ENCODE results near the gene LPP.

LPP gene

GRCh38 chr3:188470508-188471130, 316.7 kb downstream of the LPP start:
- DNase-seq: no peak
- no peak for TF ChIP-seq POLR2A (IDR thresholded peaks at IDR 0.05; ENCODE audit: low read length)
- no peak for TF ChIP-seq GATA1 (IDR thresholded peaks at IDR 0.05; ENCODE audit: low read depth, low read length)

GRCh38 chr3:188471723-188472122, 317.8 kb downstream of the LPP start:
- no peak for TF ChIP-seq POLR2A (IDR thresholded peaks at IDR 0.05; ENCODE audit: low read length)
- no peak for TF ChIP-seq GATA1 (IDR thresholded peaks at IDR 0.05; ENCODE audit: low read depth, low read length)
- no peak for DNase-seq

GRCh38 chr3:188472336-188472735, 318.4 kb downstream of the LPP start:
- TF ChIP-seq GATA1 (IDR thresholded peaks at IDR 0.05; ENCODE audit: low read depth, low read length): no peak
- TF ChIP-seq POLR2A (IDR thresholded peaks at IDR 0.05; ENCODE audit: low read length): no peak
- DNase-seq: no peak

GRCh38 chr3:188473045-188473444, 319.1 kb downstream of the LPP start:
- DNase-seq: no peak
- no peak for TF ChIP-seq POLR2A (IDR thresholded peaks at IDR 0.05; ENCODE audit: low read length)
- no peak for TF ChIP-seq GATA1 (IDR thresholded peaks at IDR 0.05; ENCODE audit: low read depth, low read length)

- no peak for TF ChIP-seq GATA1 (IDR thresholded peaks at IDR 0.05; ENCODE audit: low read depth, low read length)
- no peak for TF ChIP-seq POLR2A (IDR thresholded peaks at IDR 0.05; ENCODE audit: low read length)
- DNase-seq: no peak
Observed at GRCh38 chr3:188473591-188474288, 319.8 kb downstream of the LPP start.

- no peak for DNase-seq
- TF ChIP-seq POLR2A (IDR thresholded peaks at IDR 0.05; ENCODE audit: low read length) (no peak), GATA1 (IDR thresholded peaks at IDR 0.05; ENCODE audit: low read depth, low read length) (no peak)
Observed at GRCh38 chr3:188476935-188477334, 323.0 kb downstream of the LPP start.

GRCh38 chr3:188480011-188480410, 326.1 kb downstream of the LPP start:
- no peak for DNase-seq
- TF ChIP-seq POLR2A (IDR thresholded peaks at IDR 0.05; ENCODE audit: low read length): no peak
- no peak for TF ChIP-seq GATA1 (IDR thresholded peaks at IDR 0.05; ENCODE audit: low read depth, low read length)

- no peak for DNase-seq
- TF ChIP-seq POLR2A (IDR thresholded peaks at IDR 0.05; ENCODE audit: low read length) (no peak), GATA1 (IDR thresholded peaks at IDR 0.05; ENCODE audit: low read depth, low read length) (no peak)
Observed at GRCh38 chr3:188482929-188483328, 329.0 kb downstream of the LPP start.

GRCh38 chr3:188486126-188486525, 332.2 kb downstream of the LPP start:
- DNase-seq: no peak
- TF ChIP-seq GATA1 (IDR thresholded peaks at IDR 0.05; ENCODE audit: low read depth, low read length) (no peak), POLR2A (IDR thresholded peaks at IDR 0.05; ENCODE audit: low read length) (no peak)

GRCh38 chr3:188486952-188487351, 333.0 kb downstream of the LPP start:
- TF ChIP-seq POLR2A (IDR thresholded peaks at IDR 0.05; ENCODE audit: low read length): no peak
- no peak for TF ChIP-seq GATA1 (IDR thresholded peaks at IDR 0.05; ENCODE audit: low read depth, low read length)
- no peak for DNase-seq

- no peak for TF ChIP-seq POLR2A (IDR thresholded peaks at IDR 0.05; ENCODE audit: low read length)
- no peak for TF ChIP-seq GATA1 (IDR thresholded peaks at IDR 0.05; ENCODE audit: low read depth, low read length)
Observed at GRCh38 chr3:188487652-188488051, 333.7 kb downstream of the LPP start.

GRCh38 chr3:188488801-188489200, 334.8 kb downstream of the LPP start:
- DNase-seq: no peak
- no peak for TF ChIP-seq POLR2A (IDR thresholded peaks at IDR 0.05; ENCODE audit: low read length)
- TF ChIP-seq GATA1 (IDR thresholded peaks at IDR 0.05; ENCODE audit: low read depth, low read length): no peak

More at GRCh38 chr3:188487652-188488051, 333.7 kb downstream of the LPP start:
- DNase-seq: no peak

- DNase-seq: no peak
- no peak for TF ChIP-seq POLR2A (IDR thresholded peaks at IDR 0.05; ENCODE audit: low read length)
- TF ChIP-seq GATA1 (IDR thresholded peaks at IDR 0.05; ENCODE audit: low read depth, low read length): no peak
Observed at GRCh38 chr3:188489639-188490405, 335.9 kb downstream of the LPP start.

- DNase-seq: no peak
- TF ChIP-seq POLR2A (IDR thresholded peaks at IDR 0.05; ENCODE audit: low read length) (no peak), GATA1 (IDR thresholded peaks at IDR 0.05; ENCODE audit: low read depth, low read length) (no peak)
Observed at GRCh38 chr3:188490416-188490815, 336.5 kb downstream of the LPP start.
